HG03108 (cell line): Measurements from ENCODE around the gene NPHP4.

Source experiments
- ATAC-seq: cut with Tn5 transposase; IDR thresholded peaks from one replicate; pipeline ENCODE4 v1.9.1; 2021; ENCODE audit warnings: moderate library complexity; ENCODE audit not compliant: unreplicated experiment

Gene NPHP4

DNA sequence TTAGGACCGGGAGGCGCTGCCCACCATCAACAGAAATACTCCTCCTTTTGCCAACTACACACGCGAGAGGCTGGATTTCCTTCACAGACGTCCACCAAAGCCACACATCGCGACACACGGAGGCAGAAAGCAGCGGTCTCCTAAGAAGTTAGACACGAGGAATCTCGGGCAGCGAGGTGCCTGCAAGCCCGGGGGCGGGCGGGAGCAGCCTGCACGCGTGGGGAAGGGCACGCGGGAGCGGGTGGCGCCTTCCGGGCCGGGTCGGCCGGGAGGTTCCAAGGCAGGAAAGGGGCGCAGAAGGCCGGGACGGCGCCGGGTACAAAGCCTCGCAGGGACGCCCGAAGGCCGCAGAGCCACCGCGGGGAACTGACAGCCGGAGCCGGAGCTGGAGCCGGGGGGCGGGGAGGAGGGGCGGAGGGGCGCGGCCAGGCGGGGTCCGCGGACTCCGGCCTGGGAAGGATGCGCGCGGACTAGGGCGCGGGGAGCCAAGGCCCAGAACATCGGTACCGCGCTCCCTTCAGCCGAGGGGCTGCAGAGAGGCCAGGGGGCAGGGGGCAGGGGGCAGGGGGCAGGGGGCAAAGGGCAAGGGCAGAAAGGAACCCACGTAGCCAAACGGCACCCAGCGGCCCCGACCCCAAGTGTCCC is 722 bp downstream of the NPHP4 start:
- peak; percentile 2 for ATAC-seq

GRCh38 chr1:5990913-5991312 is 1.3 kb downstream of the NPHP4 start:
- no peak for ATAC-seq

DNA sequence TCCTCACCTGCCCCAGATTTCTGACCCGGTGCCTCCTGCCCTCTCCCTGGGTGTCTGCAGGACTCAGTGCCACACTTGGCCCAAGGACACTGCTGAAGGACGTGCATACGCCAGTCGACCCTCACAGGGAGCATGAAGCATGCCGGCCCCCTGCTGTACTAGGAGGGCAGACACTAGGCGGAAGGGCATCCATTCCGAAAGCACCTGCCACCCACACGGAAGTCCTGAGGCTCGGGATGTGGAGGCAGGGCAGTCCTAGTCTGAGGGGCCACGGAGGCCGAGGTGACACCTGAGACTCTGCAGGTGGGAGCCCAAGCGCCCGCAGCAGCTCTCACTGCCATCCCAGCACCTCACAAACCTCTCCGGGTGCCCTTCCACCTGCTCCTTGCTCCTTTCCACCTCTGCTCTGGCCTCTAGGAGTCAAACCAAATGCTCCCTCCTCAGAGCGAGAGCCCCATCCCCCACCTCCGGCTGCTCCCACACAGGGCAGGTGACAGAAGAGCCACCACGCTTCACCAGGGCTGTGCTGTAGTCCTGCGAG is 2.4 kb downstream of the NPHP4 start:
- ATAC-seq, result no peak

DNA sequence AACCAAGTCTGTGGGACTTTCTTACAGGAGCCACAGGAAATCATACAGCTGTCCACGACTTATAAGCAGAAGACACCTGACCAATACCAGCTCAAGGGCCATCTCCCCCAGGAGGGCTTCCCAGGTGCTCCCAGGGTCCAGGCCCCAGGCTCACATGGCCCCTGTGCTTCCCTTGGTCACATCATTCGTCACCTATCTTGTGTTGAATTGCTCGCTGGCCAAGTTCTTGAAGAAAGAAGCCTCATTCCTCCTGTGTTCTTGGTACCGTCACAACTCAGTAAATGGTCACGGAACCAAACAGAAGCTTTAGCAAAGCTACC is 3.0 kb downstream of the NPHP4 start:
- no peak for ATAC-seq

GRCh38 chr1:5988596-5989285 is 3.5 kb downstream of the NPHP4 start:
- no peak for ATAC-seq

DNA sequence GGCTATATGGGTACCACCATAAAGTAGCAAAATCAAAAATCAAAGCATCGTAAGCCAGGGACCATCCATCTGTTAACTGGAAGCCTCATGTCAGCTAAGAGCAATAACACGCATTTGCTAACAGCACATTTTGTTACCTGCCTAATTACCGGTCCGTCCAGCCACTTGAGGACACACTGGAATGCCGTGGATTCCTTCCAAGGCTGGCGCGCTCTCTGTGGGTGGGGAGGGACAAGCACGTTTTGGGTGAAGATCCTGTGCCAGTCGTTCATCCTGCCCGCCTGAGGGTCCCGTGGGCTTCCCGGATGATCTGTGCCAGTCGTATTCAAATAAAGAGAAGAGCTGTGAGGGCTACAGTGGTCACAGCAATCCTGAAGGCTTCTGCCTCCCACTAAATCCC is 6.2 kb downstream of the NPHP4 start:
- no peak for ATAC-seq

DNA sequence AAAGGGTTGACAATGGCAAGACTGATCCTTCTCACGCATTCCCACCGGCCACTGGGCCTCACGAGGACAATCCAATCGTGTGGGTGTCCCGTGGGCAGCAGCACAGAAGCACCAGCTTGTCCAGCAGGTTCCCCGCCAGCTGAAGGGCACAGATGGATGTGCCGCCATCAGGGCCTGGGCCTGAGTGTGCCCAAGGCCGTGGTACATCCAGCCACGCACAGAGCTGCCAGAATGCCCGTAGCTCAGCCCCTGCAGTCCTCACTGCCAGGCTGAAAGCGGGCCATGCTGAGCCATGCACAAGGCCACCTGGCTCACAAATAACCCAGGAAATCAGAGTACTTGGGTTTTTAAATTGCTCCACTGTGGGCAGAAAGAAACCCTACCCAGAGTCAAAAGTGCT is 7.0 kb downstream of the NPHP4 start:
- no peak for ATAC-seq

DNA sequence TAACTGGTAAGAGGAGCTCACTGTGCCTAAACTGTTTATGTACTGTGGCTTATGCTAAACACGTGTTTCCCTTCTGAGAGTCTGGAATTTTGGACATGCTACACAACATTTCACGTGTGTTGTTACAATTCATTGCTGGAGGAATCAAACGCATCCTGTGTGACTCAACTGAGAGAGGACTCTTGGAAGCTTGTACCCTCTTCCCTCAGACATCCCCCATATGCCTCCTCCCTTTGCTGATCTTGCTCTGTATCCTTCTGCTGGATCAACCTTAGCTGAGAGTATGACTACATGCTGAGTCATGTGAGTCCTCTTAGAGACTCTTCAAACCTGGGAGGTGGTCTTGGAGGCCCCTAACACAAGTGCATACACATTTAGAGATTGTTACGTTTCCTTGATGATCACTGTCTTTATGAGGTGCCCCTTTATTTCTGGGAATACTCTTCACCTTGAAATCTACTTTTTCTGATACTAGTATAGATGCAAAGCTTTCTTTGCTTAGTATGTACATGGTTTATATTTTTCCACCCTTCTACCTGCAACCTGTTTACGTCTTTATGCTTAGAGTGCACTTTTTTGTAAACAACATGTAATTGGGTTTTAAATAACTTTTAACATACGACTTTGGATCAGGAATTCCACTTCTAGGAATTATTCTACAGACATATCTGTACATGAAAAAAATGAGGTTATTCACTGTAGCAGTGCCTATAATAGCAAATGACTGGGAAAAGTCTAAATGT is 8.7 kb downstream of the NPHP4 start:
- no peak for ATAC-seq

DNA sequence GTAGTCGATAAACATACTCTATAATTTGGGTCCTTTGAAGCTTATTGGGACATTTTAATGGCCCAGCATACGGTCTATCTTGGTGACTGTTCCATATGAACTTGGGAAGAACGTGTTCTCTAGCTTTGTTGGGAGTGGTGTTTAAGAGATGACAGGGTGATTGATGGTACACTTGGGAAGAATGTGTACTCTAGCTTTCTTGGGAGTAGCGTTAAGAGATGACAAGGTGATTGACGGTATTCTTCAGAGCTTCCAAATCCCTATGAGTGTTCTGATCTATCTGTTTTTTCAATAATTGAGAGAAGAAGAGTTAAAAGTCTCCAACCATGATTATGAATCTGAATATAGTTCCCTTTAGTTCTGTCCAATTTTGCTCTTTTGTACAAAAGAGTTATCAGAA is 9.4 kb downstream of the NPHP4 start:
- no peak for ATAC-seq

DNA sequence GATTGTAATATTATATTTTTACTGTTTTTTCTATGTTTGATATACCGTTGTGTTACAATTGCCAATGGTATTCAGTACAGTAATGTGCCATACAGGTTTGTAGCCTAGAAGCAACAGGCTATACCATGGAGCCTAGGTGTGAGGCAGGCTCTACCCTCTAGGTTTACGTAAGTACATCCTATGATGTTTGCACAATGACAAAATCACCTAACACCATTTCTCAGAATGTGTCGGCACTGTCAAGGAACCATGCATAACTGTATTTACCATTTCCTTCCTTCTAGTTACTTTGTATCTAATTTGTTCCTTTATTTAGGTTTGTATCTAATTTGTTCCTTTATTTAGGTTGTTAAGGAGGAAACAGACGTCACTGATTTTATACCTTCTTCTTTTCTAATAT is 9.9 kb downstream of the NPHP4 start:
- no peak for ATAC-seq

- ATAC-seq, result no peak
Measured at GRCh38 chr1:5981009-5981380, 11.2 kb downstream of the NPHP4 start.

GRCh38 chr1:5980314-5981008 is 11.8 kb downstream of the NPHP4 start:
- no peak for ATAC-seq

DNA sequence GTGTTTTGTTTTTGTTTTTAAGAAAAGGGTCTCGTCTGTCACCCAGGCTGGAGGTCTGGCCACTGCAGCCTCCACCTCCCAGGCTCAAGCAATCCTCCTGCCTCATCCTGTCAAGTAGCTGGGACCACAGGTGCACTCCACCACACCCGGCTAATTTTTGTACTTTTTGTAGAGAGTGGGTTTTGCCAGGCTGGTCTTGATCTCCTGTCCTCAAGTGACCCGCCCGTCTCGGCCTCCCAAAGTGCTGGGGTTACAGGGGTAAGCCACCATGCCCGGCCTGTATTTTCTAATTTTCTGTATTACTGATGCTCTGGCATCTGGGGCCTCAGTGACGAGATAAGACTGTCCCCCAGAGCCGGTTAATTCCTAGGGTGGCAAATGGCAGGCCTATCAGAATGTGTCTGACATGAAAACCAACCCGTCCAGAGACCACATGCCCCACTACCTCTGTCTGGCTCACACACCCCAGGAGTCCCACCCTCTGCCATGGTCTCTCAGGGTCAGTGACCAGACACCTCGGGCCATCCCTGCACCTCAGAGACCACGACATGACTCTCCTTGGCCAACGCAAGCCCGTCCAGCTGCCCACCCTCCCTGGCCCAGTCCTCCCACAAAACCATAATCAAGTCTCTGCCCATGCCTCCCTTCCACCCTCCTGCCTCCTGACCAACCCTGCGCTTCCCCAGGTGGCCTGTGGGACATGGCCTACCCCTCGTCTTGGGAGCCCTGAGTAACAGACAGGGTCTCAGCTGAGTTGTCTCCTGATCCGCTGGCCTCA is 12.5 kb downstream of the NPHP4 start:
- ATAC-seq, result no peak

GRCh38 chr1:5978452-5978851 is 13.8 kb downstream of the NPHP4 start:
- ATAC-seq, result no peak

DNA sequence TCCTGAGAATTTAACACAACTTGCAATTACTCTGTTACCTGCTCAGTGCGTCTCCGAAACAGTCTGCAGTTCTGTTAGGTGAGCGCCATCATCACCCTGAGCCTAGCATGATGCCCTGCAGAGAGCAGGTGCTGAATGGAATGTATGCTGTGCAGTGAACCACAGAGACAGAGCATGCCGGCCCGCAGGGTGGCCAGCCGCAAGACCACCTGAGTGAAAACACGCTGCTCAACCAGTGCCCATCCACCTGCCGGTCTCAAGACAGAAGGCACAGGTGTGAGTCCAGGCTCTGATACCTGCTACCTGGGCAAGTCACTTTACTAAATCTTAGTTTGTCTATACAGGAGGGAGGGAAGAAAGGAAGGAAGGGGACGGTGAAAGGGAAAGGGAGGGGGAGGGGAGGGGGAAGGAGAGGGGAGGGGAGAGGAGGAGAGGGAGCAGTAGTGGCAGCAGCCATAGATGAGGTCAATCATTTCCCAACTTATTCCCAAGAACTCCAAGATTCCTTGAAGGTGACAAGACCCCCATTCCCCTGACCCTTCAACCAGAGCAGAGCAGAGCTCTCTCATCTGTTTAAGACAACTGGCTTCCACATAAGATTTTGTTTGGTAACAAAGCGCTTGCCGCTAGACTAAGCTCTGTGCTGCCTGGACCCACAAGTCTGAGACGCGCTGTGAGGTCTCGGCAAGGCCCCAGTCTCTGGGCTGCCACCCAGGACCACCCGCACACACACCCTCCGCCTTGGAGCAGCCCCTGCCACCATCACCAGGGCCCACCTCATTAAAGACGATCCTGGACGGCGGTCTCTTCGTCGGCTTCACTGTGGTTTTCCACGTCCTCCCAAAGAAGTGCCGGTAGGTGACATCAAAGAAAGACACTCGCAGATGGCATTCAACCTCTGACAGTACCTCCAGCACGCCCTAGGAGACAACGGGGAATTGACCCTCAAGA is 14.5 kb downstream of the NPHP4 start:
- ATAC-seq, result no peak

DNA sequence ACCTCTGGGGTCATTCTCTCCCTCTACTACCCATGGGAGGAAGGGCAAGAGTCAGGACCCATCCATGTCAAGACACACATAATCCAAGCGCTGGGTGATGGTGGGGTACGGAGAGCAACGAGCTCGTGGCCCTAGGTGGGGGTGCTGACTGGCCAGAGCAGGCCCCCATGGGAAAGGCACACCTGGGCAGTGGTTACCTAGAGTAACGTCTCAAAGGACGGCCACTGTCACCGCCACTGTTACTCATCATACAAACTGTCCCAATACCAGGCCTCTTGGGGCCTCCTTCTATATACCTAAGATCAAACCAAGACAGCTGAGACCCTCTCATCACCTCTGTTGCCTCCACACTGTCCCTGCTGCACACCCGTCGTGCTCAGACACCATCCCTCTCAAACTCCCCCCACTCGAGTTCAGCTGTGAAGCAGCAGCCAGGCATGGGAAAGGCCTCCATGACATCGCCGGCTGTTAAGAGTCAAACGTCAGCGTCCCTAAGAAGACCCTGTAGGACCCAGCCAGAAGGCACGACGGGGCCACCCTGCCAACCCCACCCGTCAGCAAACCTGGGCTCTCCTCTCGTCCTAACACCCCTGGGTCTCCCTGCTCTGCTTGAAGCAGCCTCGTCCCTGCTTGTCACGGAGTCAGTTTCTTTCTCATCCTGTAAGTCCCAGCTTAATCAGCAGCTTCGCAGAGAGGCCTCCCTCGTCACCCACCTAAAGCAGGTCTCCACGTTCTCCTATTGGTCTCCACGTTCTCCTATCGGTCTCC is 15.3 kb downstream of the NPHP4 start:
- no peak for ATAC-seq

- no peak for ATAC-seq
Measured at GRCh38 chr1:5976231-5976630, 16.0 kb downstream of the NPHP4 start.

DNA sequence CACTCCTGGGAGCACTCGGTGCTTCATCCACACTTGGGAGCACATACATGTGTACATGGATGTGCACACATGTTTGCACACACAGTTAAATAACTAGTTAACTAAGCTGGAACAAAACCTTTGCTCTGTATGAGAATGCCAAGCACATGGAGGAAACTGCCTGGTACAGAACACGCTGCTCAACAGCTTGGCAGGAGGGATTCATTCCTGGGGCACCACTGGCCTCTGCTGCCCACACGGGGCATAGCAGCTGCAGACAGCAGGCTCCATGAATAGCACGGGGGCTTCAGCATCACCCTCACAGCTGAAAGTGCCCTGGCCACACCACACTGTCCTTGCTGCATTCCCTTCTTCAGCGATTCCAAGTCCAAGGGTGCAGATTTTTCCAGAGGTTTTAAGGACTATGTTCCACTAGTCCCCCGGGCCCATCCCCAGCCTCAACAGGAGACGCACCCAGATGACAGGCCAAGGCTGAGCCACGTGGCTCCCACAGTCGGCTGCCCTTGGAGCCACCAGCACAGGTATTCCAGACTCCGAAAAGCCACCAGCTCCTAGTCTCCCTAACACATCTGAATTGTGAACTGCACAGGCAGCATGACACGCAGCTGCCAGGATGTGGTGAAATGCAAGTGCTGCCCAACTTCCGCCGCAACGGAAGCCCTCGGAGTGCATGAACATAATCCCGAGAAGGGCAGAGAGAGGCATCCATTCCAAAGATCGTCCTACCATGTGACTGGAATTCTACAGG is 16.9 kb downstream of the NPHP4 start:
- ATAC-seq, result no peak
